Spinal cord (tissue), 10 donors: ENCODE measurements around the gene CMYA5. TPM values are rescaled to one million over a fixed set of nuclear protein-coding genes. Genes with fewer than 3 reads are reported as not detected.

Source experiments
- DNase-seq, 6 donors: peaks; one replicate each; pipeline versions ENCODE4 v3.0.0 to v3.0.0-alpha.2; 2013 to 2015; ENCODE audit warnings: low spot score in 6 of 6, low read depth in 4 of 6
- H3K27ac ChIP-seq: one replicate; pipeline ENCODE4 v1.5.1; 2013; ENCODE audit warnings: low read depth, low read length, control low read depth
- H3K27me3 ChIP-seq: one replicate; pipeline ENCODE4 v1.6.1; 2013; ENCODE audit warnings: low read length; ENCODE audit not compliant: control insufficient read depth, insufficient read depth
- H3K36me3 ChIP-seq: one replicate; pipeline ENCODE4 v1.6.1; 2013; ENCODE audit warnings: low read length; ENCODE audit not compliant: control insufficient read depth, insufficient read depth
- H3K4me1 ChIP-seq: one replicate; pipeline ENCODE4 v1.6.1; 2013; ENCODE audit warnings: low read length; ENCODE audit not compliant: control insufficient read depth, insufficient read depth
- H3K4me3 ChIP-seq: one replicate; pipeline ENCODE4 v1.5.1; 2013; ENCODE audit warnings: low read depth, low read length, control low read depth
- H3K9me3 ChIP-seq: one replicate; pipeline ENCODE4 v1.6.1; 2013; ENCODE audit warnings: low read length; ENCODE audit not compliant: control insufficient read depth, insufficient read depth
- WGBS: methylation state at CpG from one replicate; pipeline ENCODE4 v1.1.5; 2013; ENCODE audit warnings: missing lambda C conversion rate; ENCODE audit not compliant: insufficient coverage; 5-methylcytosine and 5-hydroxymethylcytosine counted together
- polyA plus RNA-seq, 2 donors: library from polyadenylated mRNA; unstranded; fragments of 120-200 nt; gene quantifications; one replicate each; pipeline ENCODE4 v1.2.1, GENCODE V29; 2013; ENCODE audit not compliant: insufficient read length in 2 of 2
- total RNA-seq, 2 donors: library from RNA; depleted of rRNA in 1 of 2; stranded (reverse); fragments of 120-200 nt in 1 of 2; fragments of >200 nt in 1 of 2; gene quantifications; one replicate each; pipeline versions ENCODE4 v1.2.3 to v1.2.4, GENCODE V29; 2013 to 2014
- donor health status: healthy.

CMYA5 gene
- total and polyA plus RNA-seq, 4 donors, result 4.0 to 9.2 (median 4.6) TPM

DNA sequence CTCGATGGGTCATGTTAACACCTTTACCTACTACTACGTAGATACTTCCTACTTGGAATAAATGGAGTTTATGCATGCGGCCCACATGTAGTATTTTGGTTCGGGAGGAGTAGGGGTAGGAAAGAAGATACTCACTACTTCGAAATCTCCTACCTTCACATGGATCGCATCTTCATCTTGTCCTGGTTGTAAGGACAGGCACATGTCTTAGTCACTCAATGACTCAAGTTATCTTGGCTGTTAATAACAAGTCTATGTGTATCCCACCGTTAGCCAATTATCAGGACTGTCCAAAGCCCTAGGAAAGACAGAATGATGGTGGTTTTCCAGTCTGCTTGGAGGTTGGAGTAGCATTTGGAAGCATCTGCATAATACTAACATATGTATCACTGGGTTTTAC lies 24.1 kb downstream of the CMYA5 start:
- H3K36me3 ChIP-seq, result no peaks in the 10 kb centered on the region
- WGBS, result no CpG with 5 or more reads among the region's 7 CpGs
- no peak overlapping the region for H3K27ac ChIP-seq
- no peaks in the 10 kb centered on the region for H3K9me3 ChIP-seq
- H3K4me3 ChIP-seq, result no peak overlapping the region
- H3K4me1 ChIP-seq, result no peaks in the 10 kb centered on the region
- no peak for DNase-seq
- no peaks in the 10 kb centered on the region for H3K27me3 ChIP-seq

DNA sequence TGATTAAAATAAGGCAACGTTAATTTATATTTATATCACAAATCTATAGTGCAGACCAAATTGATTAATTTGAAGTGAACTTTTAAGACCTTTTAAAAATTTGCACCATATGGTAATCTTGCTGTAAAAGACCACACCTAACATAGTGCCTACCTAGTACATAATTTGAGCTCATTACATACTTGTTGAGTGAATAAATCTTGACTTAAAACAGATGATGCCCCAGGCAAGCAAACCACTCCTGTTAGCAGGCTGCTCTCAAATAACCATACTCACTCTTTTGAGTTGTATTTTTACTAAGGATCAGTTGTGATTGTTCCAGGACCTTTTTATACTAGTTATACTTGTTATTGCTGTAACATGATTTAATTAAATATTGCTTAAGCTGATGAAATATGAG lies 27.2 kb downstream of the CMYA5 start:
- H3K9me3 ChIP-seq, result peaks cover 9% of the 10 kb centered on the region
- DNase-seq, result no peak
- H3K36me3 ChIP-seq, result no peaks in the 10 kb centered on the region
- no CpG with 5 or more reads among the region's 1 CpG for WGBS
- no peaks in the 10 kb centered on the region for H3K27me3 ChIP-seq
- no peak overlapping the region for H3K27ac ChIP-seq
- H3K4me1 ChIP-seq, result no peaks in the 10 kb centered on the region
- no peak overlapping the region for H3K4me3 ChIP-seq

DNA sequence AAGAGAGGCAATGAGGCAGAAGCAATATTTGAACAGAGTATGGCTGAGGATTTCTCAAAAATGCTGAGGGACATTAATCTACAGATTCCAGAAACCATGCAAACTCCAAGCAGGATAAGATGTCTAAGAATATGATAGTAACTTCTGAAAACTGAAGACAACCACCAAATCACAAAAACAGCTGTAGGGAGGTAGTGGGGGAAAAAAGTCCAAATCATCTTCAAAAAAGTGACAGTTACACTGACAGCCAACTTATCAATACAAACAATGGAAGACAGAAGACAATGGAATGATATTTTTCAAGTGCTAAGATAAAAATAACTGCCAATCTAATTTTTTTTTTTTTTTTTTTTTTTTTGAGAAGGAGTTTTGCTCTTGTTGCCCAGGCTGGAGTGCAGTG lies 30.5 kb downstream of the CMYA5 start:
- peaks cover 9% of the 10 kb centered on the region for H3K9me3 ChIP-seq
- no peaks in the 10 kb centered on the region for H3K4me1 ChIP-seq
- no peak overlapping the region for H3K27ac ChIP-seq
- H3K36me3 ChIP-seq, result no peaks in the 10 kb centered on the region
- H3K4me3 ChIP-seq, result no peak overlapping the region
- H3K27me3 ChIP-seq, result no peaks in the 10 kb centered on the region
- DNase-seq, result no peak

DNA sequence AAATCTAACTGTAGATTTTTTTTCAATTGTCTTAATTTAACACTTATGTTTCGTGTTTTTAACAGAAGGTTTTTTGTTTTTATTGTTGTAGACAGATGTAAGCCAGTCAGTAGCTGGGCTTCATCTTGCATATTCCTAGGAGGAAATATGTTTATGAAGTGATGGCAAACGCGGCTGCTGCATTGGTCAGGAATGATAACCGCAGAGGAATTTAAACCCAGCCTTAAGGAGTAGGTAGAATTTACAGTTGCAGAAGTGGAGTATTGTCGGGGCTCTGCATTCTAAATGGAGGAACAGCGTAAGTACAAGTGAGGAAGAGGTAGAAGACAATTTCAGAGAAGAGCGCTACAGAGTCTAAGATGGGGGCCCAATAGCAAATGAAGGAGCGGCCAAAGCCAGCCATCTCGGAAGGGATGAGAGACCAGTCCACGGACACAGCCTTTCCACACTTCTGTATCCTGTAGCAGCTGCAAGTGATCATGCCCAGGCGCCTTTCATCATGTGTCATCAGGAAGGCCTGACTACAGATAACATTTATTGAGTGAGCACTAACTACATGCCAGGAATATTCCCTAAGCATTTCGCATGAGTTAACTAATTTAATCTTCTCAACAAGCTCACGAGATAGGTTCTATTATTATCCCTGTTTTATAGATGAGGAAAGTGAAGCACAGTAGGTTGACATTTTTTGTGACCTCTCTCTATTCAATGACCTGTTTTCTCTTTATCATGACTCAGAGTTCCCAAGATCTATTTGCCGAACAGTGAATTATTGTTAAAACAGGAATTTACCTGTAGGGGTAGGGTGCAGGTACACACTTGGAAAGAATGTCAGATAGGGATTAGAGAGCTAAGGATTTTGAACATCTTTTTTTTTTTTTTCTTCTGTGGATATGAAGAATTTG lies 38.1 kb downstream of the CMYA5 start:
- no peak for DNase-seq
- no peaks in the 10 kb centered on the region for H3K4me1 ChIP-seq
- no peaks in the 10 kb centered on the region for H3K9me3 ChIP-seq
- H3K27me3 ChIP-seq, result no peaks in the 10 kb centered on the region
- no peaks in the 10 kb centered on the region for H3K36me3 ChIP-seq
- no peak overlapping the region for H3K4me3 ChIP-seq
- H3K27ac ChIP-seq, result no peak overlapping the region
- WGBS, result 84% methylated on average over 10 of the region's 14 CpGs

DNA sequence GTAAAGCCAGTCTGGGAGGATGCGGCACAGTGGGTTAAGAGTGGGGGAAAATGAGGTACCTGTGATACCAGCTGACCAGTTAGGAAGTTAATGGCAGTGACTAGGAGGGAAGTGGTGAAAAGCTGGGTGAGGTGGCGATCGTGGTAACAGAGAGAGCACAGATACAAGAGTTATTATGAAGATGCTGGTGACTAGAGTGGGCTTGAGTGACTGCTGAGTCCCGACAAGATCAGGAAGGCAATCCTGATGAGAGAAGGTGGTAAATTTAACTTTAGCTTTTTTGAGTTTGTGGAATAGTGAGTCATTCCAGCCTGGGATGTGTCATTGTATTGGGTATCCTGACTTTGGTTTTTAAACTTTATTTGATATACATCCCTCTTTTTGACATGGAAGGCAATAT lies 38.8 kb downstream of the CMYA5 start:
- no peaks in the 10 kb centered on the region for H3K27me3 ChIP-seq
- no peak overlapping the region for H3K4me3 ChIP-seq
- no peaks in the 10 kb centered on the region for H3K9me3 ChIP-seq
- H3K4me1 ChIP-seq, result no peaks in the 10 kb centered on the region
- WGBS, result 98% methylated on average over 4 of the region's 4 CpGs
- H3K27ac ChIP-seq, result no peak overlapping the region
- DNase-seq, result no peak
- H3K36me3 ChIP-seq, result no peaks in the 10 kb centered on the region

DNA sequence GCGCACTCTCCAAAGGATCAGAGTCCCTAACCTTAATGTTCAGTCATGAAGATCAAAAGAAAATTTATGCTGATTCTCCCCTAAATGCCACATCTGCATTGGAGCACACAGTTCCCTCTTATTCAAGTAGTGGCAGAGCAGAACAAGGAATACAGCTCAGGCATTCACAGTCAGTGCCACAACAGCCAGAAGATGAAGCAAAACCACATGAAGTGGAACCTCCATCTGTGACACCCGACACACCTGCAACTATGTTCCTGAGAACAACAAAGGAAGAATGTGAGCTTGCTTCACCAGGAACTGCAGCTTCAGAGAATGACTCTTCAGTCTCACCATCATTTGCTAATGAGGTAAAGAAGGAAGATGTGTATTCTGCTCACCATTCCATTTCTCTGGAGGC lies 40.0 kb downstream of the CMYA5 start:
- Histone ChIP-seq H3K9me3 (no peaks in the 10 kb centered on the region), H3K36me3 (no peaks in the 10 kb centered on the region), H3K4me3 (no peak overlapping the region), H3K4me1 (no peaks in the 10 kb centered on the region), H3K27ac (no peak overlapping the region), H3K27me3 (no peaks in the 10 kb centered on the region)
- DNase-seq, result no peak
- WGBS, result 100% methylated on average over 2 of the region's 2 CpGs

DNA sequence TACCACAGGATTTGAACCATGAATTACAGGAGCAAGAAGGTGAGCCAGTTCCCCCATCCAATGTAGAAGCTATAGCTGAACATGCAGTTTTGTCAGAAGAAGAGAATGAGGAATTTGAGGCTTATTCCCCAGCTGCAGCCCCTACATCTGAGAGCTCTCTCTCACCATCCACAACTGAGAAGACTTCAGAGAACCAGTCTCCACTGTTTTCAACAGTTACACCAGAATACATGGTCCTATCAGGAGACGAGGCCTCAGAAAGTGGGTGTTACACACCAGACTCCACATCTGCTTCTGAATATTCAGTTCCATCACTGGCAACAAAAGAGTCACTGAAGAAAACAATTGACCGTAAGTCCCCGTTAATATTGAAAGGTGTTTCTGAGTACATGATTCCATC lies 40.9 kb downstream of the CMYA5 start:
- Histone ChIP-seq H3K9me3 (no peaks in the 10 kb centered on the region), H3K27ac (no peak overlapping the region), H3K36me3 (no peaks in the 10 kb centered on the region), H3K4me3 (no peak overlapping the region), H3K27me3 (no peaks in the 10 kb centered on the region), H3K4me1 (no peaks in the 10 kb centered on the region)
- WGBS, result no CpG with 5 or more reads among the region's 3 CpGs
- no peak for DNase-seq

DNA sequence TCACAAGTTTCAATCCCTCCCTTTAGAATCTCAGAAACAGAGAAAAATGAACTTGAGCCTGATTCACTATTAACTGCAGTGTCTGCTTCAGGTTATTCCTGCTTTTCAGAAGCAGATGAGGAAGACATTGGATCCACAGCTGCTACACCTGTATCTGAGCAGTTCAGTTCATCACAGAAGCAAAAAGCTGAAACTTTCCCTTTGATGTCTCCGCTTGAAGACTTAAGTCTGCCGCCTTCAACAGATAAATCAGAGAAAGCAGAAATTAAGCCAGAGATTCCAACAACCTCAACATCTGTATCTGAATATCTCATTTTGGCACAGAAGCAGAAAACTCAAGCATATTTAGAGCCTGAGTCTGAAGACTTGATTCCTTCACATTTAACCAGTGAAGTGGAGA lies 42.1 kb downstream of the CMYA5 start:
- Histone ChIP-seq H3K4me1 (no peaks in the 10 kb centered on the region), H3K27ac (no peak overlapping the region), H3K27me3 (no peaks in the 10 kb centered on the region), H3K36me3 (no peaks in the 10 kb centered on the region), H3K9me3 (no peaks in the 10 kb centered on the region), H3K4me3 (no peak overlapping the region)
- 93% methylated on average over 2 of the region's 2 CpGs for WGBS
- DNase-seq, result no peak

DNA sequence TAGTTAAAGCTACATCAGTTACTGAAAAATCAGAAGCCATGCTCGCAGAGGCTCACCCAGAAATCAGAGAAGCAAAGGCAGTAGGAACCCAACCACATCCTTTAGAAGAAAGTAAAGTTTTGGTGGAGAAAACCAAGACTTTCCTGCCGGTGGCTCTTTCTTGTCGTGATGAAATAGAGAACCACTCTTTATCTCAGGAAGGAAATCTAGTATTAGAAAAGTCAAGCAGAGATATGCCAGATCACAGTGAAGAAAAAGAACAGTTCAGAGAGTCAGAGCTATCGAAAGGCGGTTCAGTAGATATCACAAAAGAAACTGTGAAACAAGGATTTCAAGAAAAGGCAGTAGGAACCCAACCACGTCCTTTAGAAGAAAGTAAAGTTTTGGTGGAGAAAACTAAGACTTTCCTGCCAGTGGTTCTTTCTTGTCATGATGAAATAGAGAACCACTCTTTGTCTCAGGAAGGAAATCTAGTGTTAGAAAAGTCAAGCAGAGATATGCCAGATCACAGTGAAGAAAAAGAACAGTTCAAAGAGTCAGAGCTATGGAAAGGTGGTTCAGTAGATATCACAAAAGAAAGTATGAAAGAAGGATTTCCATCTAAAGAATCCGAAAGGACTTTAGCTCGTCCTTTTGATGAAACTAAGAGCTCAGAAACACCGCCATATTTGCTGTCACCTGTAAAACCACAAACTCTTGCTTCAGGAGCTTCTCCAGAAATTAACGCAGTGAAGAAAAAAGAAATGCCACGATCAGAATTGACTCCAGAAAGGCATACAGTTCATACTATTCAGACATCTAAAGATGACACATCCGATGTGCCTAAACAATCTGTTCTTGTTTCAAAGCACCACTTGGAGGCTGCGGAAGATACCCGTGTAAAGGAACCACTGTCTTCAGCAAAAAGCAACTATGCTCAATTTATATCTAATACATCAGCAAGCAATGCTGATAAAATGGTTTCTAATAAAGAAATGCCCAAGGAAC lies 47.2 kb downstream of the CMYA5 start:
- Histone ChIP-seq H3K4me3 (no peak overlapping the region), H3K36me3 (no peaks in the 10 kb centered on the region), H3K27ac (no peak overlapping the region), H3K27me3 (no peaks in the 10 kb centered on the region), H3K4me1 (no peaks in the 10 kb centered on the region), H3K9me3 (no peaks in the 10 kb centered on the region)
- WGBS, result 94% methylated on average over 7 of the region's 14 CpGs
- no peak for DNase-seq
